Measurements from ENCODE around the gene CFAP99.
"Not testable (repeated sequence)": the region's sequence is repeated elsewhere in the genome, so short reads cannot be mapped to it uniquely, and the experiment has no call there.

Gene CFAP99

DNA sequence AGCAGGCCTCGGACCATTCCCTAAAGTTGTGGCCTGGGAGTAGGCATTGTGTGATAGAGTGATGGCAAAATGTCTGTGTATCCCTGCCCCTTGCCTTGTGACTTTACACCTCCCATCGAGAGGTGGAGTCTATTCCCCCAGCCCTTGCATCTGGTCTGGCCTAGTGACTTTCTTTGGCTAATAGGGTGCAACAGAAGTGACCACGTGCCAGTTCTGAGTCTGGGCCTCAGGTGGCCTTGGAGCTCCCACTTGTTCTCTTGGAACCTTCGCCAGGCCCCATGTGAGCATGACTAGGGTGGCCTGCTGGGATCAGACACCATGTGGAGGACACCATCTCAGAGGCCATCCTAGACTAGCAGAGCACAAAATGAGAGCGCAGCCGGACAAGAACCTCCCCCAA, 46.3 kb downstream of the CFAP99 start:
- DNase-seq: no peak

GRCh38 chr4:2465544-2465943, 46.8 kb downstream of the CFAP99 start:
- not testable (repeated sequence) for DNase-seq

DNA sequence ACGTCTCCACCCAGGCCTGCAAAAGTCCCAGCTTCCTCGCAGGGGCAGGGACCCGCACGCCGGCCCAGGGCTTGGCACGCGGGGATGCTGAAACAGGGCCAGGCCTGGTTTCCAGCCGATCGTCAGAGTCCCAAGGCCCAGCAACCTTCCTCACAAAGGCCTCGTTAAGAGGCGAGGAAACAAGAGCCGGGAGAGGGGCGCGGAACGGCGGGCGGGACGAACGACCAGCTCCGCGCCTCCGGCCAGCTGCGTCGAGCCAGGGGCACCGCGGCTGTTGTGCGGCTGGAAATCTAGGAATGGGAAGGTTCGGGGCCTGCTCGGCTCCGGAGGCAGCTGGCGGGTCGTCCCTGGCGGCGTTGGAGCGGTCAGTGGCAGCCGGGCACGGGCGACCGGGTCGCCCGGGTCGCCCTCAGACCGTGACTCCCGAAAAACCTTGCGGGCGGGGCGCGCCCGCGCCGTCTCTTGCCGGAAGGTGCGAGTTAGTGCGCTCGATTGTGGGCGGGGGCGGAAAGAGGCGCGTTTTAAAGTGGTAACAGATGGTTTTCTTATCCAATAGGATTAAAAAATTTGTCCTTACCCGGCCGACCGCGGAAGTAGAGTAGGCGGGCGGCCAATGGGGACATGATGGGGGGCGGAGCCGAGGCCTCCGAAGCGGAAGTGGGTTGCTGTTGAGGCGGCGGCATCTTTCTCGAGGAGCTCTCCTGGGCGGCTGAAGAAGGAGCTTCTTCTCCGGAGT, 49.9 kb downstream of the CFAP99 start, which contains the start of gene RNF4:
Gene RNF4 (plus strand): TSS at position 651 of the 736 bp plus-strand sequence. CDS start 21,388 bp downstream, outside the sequence.
- peak; percentile 43 to 97 (median 93) for DNase-seq

DNA sequence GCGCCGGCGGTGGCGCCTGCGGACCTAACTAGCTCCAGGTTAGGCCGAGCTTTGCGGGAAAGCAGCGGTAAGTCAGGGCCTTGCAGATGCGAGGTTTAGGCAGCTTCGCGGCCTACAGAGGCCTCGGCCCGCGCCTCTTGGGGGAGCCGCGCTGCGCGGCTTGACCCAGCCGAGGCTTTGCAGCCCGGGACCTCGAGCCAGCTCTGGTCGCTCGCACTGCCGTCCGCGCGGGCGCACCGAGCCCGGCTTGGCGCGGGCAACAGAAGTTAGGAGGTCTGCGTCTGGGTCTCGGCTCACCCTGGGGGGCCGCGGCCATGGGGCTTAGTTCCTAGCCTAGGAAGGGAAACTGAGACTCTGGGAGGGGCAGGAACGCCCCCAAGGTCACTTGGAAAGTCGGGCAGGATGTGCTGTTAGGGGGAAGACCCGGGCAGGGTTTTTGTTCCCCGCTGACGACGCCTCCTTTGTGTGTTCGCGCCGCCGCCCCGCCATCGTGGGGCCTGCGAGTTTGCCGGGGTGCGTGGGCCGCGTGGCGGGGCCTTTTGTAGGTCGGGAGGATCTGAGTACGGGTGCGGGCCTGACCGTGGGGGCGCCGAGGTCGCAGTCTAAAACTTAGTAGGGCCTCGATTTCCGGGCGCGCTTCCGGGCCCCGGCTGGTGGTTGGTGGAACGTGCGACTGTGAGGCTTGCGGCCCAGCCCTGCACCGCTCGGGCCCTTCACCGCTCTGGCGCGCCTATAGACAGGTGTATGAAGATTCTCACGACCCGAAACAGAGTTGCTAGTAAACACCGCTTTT, 50.6 kb downstream of the CFAP99 start:
- DNase-seq: peak in 15 of 58 donors; percentile 6 to 49 (median 31)

GRCh38 chr4:2470791-2471190, 52.0 kb downstream of the CFAP99 start:
- DNase-seq: no peak

DNA sequence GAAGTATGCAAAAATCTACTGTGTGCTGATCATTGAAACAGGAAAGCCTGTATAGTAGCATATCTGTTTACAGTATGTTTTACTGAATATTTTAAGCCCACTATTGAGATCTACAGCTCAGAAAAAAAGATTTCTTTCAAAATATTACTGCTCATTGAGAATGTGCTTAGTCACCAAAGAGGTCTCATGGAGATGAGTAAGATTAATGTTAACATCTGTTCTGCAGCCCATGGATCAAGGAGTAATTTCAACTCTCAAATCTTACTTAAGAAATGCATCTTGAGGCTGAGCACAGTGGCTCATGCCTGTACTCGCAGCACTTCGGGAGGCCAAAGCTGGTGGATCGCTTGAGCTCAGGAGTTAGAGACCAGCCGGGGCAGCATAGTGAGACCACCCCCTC, 53.4 kb downstream of the CFAP99 start:
- DNase-seq: no peak

DNA sequence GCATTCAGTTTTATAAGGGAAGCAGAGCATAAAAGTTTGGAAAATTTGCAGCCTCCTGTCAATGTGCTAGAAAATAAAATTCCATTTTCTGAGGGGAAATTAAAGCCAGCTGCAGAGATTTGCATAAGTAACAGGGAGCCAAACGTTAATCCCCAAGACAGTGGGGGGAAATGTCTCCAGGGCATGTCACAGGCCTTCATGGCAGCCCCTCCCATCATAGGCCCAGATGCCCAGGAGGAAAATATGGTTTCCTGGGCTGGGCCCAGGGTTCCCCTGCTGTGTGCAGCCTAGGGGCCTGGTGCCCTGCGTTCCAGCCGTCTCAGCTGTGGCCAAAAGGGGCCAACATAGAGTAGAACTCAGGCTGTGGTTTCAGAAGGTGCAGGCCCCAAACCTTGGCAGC, 59.5 kb downstream of the CFAP99 start:
- no peak for DNase-seq

DNA sequence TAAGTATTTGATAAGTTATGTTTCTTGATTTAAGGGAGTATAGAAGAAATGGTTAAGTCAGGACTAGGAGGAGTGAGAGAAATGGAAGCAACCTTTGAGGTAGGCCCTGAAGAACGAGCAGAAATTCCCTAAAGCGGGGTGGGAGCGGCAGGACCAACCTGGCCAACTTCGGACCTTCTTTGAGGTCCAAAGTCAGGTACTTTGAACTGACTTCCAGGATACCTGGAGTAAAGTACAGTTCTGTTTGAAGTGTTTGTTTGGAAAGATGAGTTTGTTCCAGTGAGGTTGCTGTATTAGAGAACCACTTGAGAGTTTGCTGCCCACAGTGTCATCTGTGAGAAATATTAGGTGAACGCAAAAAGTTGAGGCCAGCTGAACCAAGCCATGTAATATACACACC, 61.9 kb downstream of the CFAP99 start:
- no peak for DNase-seq

DNA sequence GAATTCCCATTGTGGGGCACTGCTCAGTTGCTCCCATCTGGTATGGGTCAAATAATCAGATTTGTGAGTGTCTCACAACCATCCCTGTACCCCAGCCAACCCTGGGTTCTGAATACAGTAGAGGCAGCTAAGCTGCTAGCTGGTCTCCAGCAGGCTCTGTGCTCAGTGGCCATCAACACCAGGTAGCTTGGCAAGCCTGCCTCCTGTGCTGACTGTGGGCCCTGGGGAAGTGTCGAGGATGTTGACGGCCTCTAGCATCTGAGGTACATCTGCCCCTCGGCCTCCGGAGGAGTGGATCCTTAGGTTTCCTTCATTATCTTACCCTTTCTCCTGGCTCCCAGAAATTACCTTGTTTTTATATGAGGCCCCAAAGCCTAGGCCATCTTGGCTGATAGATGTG, 63.4 kb downstream of the CFAP99 start:
- no peak for DNase-seq

- DNase-seq: peak in 32 of 58 donors; percentile 8 to 85 (median 36)
These were observed 63.9 kb downstream of the CFAP99 start for GRCh38 chr4:2482693-2483092.

DNA sequence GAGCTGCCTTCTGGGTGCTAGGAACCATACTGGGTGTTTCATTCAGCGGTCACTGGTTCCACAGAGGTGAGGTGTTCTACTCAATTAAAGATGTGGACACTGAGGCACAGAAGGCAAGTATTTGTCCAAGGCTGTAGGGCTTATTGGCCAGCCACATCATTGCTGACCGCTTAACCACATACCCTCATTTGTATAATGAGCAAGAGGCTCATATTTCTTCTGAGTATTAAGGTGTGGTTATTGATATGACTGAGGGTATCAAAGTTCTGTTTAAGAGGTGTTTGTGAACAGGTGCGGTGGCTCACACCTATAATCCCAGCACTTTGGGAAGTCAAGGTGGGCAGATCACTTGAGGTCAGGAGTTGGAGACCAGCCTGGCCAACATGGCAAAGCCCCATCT, 64.5 kb downstream of the CFAP99 start:
- DNase-seq: no peak

- DNase-seq: no peak
These were observed 65.4 kb downstream of the CFAP99 start for GRCh38 chr4:2484185-2484584.

DNA sequence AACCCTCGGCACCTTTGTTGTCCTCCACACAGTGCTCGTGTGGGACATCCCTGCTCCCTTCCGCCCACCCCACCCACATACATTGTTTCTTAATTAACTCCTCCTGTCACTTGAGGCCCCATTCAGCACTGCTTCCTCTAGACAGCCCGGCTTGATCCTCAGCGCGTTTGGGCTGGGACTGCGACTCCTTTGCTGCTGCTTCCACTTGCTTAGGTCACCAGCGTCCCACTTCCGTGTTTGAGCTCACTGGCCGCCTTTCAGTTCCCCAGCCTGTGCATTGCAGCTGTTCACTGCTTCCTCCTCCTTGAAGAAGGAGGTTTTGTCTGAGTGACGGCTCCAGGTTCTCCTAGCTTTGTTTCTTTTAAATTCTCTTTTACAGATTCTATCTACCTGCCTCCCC, 66.2 kb downstream of the CFAP99 start:
- DNase-seq: peak in 40 of 58 donors; percentile 3 to 65 (median 32)

DNA sequence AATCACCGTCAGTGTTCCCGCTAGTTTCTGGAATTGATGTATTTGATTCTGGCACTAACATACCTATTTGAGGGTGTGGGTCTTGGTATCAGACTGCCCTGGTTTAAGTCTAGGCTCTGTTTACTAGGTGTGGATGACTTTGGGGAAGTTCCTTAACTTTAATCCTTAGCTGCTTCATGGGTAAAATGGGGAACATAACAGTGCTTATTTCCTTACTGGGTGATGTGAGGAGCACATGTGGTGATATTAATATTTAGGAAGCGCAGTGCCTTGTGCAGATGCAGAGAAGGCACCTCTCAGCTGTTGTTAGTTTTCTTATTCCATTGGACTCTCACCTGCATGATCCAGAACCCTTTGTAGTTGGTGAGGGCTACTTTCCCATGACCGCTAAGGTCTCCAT, 67.2 kb downstream of the CFAP99 start:
- DNase-seq: no peak

GRCh38 chr4:2486981-2487380, 68.2 kb downstream of the CFAP99 start:
- DNase-seq: no peak

DNA sequence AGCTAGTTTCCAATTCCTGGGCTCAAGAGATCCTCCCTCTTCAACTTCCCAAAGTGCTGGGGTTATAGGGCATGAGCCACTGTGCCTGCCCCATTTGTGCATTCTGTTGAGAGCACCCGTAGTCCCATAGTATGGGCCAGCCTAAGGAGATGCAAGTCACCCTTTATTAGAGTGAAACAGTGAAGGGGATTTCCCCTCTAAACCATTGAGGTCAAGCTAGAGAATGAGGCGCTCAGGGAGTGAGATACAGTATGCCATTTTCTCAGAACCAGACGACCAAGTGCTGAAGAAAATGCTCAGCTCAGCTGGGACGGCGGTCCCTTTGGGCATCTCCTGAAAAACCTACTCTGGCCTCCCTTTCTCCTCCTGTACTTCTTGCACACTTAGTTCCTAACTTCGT, 68.9 kb downstream of the CFAP99 start:
- no peak for DNase-seq

GRCh38 chr4:2489081-2489805, 70.5 kb downstream of the CFAP99 start:
- no peak for DNase-seq

GRCh38 chr4:2489841-2490552, 71.2 kb downstream of the CFAP99 start:
- DNase-seq: no peak

DNA sequence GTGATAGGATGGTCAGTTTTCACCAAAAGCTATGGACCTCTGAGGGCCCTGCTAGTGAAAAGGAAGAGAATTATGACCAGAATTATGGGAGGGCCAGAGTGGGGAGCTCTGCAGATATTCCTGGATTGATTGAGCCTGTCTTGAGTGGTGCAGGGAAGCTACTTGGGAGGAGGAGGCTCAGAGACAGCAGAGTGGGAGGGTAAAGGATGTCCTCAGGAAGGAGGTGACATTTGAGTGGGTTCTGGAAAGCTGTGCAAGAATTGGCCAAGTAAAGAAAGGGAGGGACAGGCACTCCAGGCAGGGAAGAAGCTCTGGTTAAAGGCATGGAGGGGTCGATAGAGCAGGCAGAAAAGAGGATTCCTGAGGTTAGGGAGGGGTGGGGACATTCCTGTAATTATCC, 74.2 kb downstream of the CFAP99 start:
- DNase-seq: no peak

GRCh38 chr4:2494992-2495391, 76.2 kb downstream of the CFAP99 start:
- DNase-seq: no peak

- no peak for DNase-seq
These were observed 78.6 kb downstream of the CFAP99 start for GRCh38 chr4:2497324-2497723.

Data from anterior cingulate cortex (tissue), 58 donors.